K562 (cell line): ENCODE results near the gene KAT6B. TPM values are rescaled to one million over a fixed set of nuclear protein-coding genes. Genes with fewer than 3 reads are reported as not detected.

Experiments used
- ATAC-seq: fragments of 200-7000 bp; cut with Tn5 transposase; 3 replicates; pipeline ENCODE4 v1.9.1; 2020; ENCODE audit warnings: moderate library complexity
- BruUV-seq: library from RNA; stranded (reverse); fragments of 400-500 nt; replicated peaks from 2 replicates; lab custom pipeline; 2021; lab: Mats Ljungman, UMichigan
- CTCF ChIA-PET: fragments of 300-600 bp; formaldehyde crosslinking; extraction: SDS; loops from one replicate; lab custom pipeline; 2021; ENCODE audit warnings: low intra/inter-chr PET ratio; lab: Yijun Ruan, JAX
- POLR2A ChIA-PET: fragments of 300-600, 350-650 bp; sonication (Branson Sonifier 250); formaldehyde crosslinking; extraction: SDS; loops from one replicate; lab custom pipeline; 2021; ENCODE audit warnings: antibody characterized with exemption, inconsistent platforms; lab: Yijun Ruan, JAX
- DNase-seq, 4 experiments: peaks; one replicate each; pipeline versions ENCODE4 v3.0.0 to v3.0.0-alpha.2; 2011 to 2018; ENCODE audit warnings: low spot score in 3 of 4, mixed read lengths in 3 of 4; ENCODE audit errors: extremely low read depth in 1 of 4
- FAIRE-seq: peaks from 2 replicates; lab custom pipeline; 2011; peaks lifted over from hg19 to GRCh38; lab: Jason Lieb, UNC
- H2AFZ ChIP-seq: 2 replicates; pipeline ENCODE4 v1.6.0; 2011; ENCODE audit warnings: low read depth, low read length, control low read depth, inconsistent platforms
- H3K27ac ChIP-seq: fragments of 200-600 bp; 3 replicates; pipeline ENCODE4 v1.8.0; 2011; ENCODE audit warnings: low read depth, mild to moderate bottlenecking, control low read depth, inconsistent platforms, low read length, moderate library complexity, mixed read lengths; ENCODE audit errors: extremely low read depth
- H3K27me3 ChIP-seq, 2 experiments: fragments of 300-600 bp in 1 of 2; 2 replicates in 1 of 2; 3 replicates in 1 of 2; pipeline versions ENCODE4 v1.6.0 to v1.8.0; 2011; ENCODE audit warnings: inconsistent platforms in 2 of 2, low read length in 2 of 2, mild to moderate bottlenecking in 1 of 2, mixed read lengths in 1 of 2, moderate library complexity in 1 of 2; ENCODE audit not compliant: control insufficient read depth in 2 of 2, insufficient read depth in 2 of 2
- H3K36me3 ChIP-seq: fragments of 300-600 bp; 3 replicates; pipeline ENCODE4 v1.8.0; 2011; ENCODE audit warnings: mild to moderate bottlenecking, low read length, inconsistent platforms; ENCODE audit not compliant: control insufficient read depth, insufficient read depth
- H3K4me1 ChIP-seq, 2 experiments: fragments of 200-600 bp in 1 of 2; replicated peaks in 1 of 2; 2 replicates in 1 of 2; 3 replicates in 1 of 2; pipeline versions ENCODE4 v1.5.1 to v1.8.0; 2011; ENCODE audit warnings: inconsistent platforms in 2 of 2, low read length in 2 of 2, mild to moderate bottlenecking in 1 of 2, mixed read lengths in 1 of 2, moderate library complexity in 1 of 2; ENCODE audit not compliant: control insufficient read depth in 2 of 2, insufficient read depth in 2 of 2
- H3K4me2 ChIP-seq: 2 replicates; pipeline ENCODE4 v1.6.1; 2011; ENCODE audit warnings: low read length, control low read depth, inconsistent platforms, mixed read lengths; ENCODE audit not compliant: insufficient read depth
- H3K4me3 ChIP-seq: fragments of 200-600 bp; sonication (generic), shearing (Covaris generic); 2 replicates; pipeline ENCODE4 v1.5.1; 2016; ENCODE audit warnings: control low read depth, inconsistent platforms
- H3K79me2 ChIP-seq: fragments of 200-600 bp; 3 replicates; pipeline ENCODE4 v1.8.0; 2011; ENCODE audit warnings: low read length, inconsistent platforms; ENCODE audit not compliant: control insufficient read depth, insufficient read depth
- H3K9ac ChIP-seq, 2 experiments: 2 replicates each; pipeline versions ENCODE4 v1.6.0 to v1.6.1; 2011; ENCODE audit warnings: low read depth in 2 of 2, low read length in 2 of 2, control low read depth in 1 of 2, inconsistent platforms in 1 of 2, mild to moderate bottlenecking in 1 of 2, mixed read lengths in 1 of 2; ENCODE audit not compliant: insufficient read depth in 1 of 2
- H3K9me1 ChIP-seq: one replicate; pipeline ENCODE4 v1.6.0; 2011; ENCODE audit warnings: inconsistent platforms, mild to moderate bottlenecking, low read length, moderate library complexity; ENCODE audit not compliant: control insufficient read depth, insufficient read depth
- H3K9me3 ChIP-seq: replicated peaks from 2 replicates; pipeline ENCODE4 v1.5.1; 2011; ENCODE audit warnings: low read depth, low read length, inconsistent platforms; ENCODE audit not compliant: control insufficient read depth, insufficient read depth
- H4K20me1 ChIP-seq: replicated peaks from 2 replicates; pipeline ENCODE4 v1.6.1; 2011; ENCODE audit warnings: low read length, inconsistent platforms, mixed read lengths; ENCODE audit not compliant: control insufficient read depth, insufficient read depth
- GTF2E2 ChIP-seq: fragments of 200-800 bp; sonication (Bioruptor generic); IDR thresholded peaks from 2 replicates; pipeline ENCODE4 v1.6.1; 2016; ENCODE audit warnings: missing genetic modification characterization, missing compliant biosample characterization
- ZNF263 ChIP-seq: sonication (generic); formaldehyde crosslinking; IDR thresholded peaks from 2 replicates; pipeline ENCODE4 v1.8.0; 2022; ENCODE audit warnings: mild to moderate bottlenecking, missing genetic modification reagents, borderline replicate concordance
- WGBS: fragments of 100-300 bp; shearing (Covaris generic); methylation state at CpG from one replicate; pipeline ENCODE4 v1.1.6; 2016; ENCODE audit warnings: low coverage, mixed read lengths; ENCODE audit not compliant: insufficient coverage; ENCODE audit errors: missing lambda C conversion rate; 5-methylcytosine and 5-hydroxymethylcytosine counted together
- in situ Hi-C: fragments of 300-500 bp; cut with MboI; formaldehyde crosslinking; loops from 4 replicates; pipeline ENCODE4 v1.15.0; 2018; ENCODE audit warnings: inconsistent platforms, mixed read lengths
- intact Hi-C: fragments of 100-400 bp; cut with micrococcal nuclease; formaldehyde crosslinking; loops from 2 replicates; pipeline ENCODE4 v1.14.2; 2022
- polyA plus RNA-seq, 8 experiments: library from polyadenylated mRNA; depleted of rRNA in 4 of 8; stranded (reverse) in 5 of 8; unstranded in 3 of 8; fragments of >200 nt; fragmentation: Nextera tagmentation in 2 of 8; fragmentation: Illumina TruSeq in 1 of 8; extraction: Ambion mirVana in 2 of 8; extraction: Trizol in 1 of 8; gene quantifications; 2 replicates each; pipeline versions ENCODE4 v1.2.1 to v1.2.3, GENCODE V29; 2011 to 2014; ENCODE audit warnings: inconsistent platforms in 1 of 8, missing spikeins in 1 of 8
- total RNA-seq, 7 experiments: library from RNA; depleted of rRNA in 6 of 7; stranded (reverse); fragments of >200 nt in 6 of 7; fragmentation: Illumina TruSeq in 2 of 7; extraction: Trizol in 2 of 7; gene quantifications; 2 replicates each; pipeline versions ENCODE4 v1.2.1 to v1.2.3, GENCODE V29; 2011 to 2021; ENCODE audit warnings: low replicate concordance in 1 of 7
- TF ChIP-seq, protein P1 (sequence below): fragments of 450-650 bp; IDR thresholded peaks from 2 replicates; pipeline ENCODE4 v1.6.1; 2014; ENCODE audit warnings: low read depth, mild to moderate bottlenecking, moderate library complexity, borderline replicate concordance

Gene KAT6B
- total and polyA plus RNA-seq, 9 of the 15 experiments (the other 6 are each of a cell fraction or from before 2014, with no cell fraction given): 1.4 to 9.2 (median 6.8) TPM

DNA sequence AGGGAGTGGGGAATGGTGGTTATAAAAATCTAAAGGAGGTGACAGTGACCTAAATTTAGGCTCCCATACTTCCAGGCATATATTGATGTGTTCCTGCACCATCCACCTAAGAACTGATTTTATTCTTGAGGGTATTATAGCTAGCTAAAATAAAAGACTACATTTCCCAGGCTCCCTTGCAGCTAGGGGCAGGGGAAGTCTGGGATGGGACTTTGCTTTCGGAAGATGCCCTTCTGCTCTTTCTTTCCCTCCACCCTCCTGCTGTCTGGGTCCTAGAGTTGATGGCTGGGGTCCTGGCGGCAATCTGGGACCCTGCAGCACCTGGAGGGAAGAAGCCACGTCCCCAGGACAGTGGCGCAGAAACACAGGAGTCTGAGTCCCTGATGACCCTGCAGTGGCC is 231.3 kb downstream of the KAT6B start (continued):
- TF ChIP-seq, protein P1, sequence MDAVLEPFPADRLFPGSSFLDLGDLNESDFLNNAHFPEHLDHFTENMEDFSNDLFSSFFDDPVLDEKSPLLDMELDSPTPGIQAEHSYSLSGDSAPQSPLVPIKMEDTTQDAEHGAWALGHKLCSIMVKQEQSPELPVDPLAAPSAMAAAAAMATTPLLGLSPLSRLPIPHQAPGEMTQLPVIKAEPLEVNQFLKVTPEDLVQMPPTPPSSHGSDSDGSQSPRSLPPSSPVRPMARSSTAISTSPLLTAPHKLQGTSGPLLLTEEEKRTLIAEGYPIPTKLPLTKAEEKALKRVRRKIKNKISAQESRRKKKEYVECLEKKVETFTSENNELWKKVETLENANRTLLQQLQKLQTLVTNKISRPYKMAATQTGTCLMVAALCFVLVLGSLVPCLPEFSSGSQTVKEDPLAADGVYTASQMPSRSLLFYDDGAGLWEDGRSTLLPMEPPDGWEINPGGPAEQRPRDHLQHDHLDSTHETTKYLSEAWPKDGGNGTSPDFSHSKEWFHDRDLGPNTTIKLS: peak; percentile 26; the same call in 1 of the 2 replicates

DNA sequence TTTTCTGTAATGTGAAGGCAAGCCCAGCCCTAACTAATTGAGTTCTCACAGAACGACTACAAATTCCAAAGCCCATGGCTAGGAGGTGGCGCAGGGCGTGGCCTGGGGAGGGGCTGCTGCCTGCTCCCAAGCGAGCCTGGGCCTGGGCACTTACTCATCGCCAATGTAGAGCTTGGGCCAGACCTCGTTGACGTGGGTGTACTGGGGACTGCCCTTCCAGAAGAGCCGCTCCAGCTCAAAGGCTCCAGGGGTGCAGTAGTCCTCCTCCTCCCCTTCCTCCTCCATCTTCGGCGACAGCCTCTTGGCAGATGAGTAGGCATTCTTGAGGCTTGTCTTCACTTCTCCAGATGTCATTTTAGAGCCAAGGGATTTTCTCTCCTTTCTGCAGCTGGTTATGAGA is 231.8 kb downstream of the KAT6B start:
- 0 out of 4 replicates have a peak overlapping the region, but pooled peaks of 1 of the 2 experiments have one; percentile 36 for H3K9ac ChIP-seq
- FAIRE-seq: no peak
- CTCF ChIA-PET: no interaction called here

More for the DNA sequence above, 231.8 kb downstream of the KAT6B start:
- in situ Hi-C loops: no loop called here
- no peaks in the 10 kb centered on the region for H3K9me1 ChIP-seq
- H4K20me1 ChIP-seq: no peaks in the 10 kb centered on the region
- TF ChIP-seq ZNF263 (peak; percentile 88), GTF2E2 (no peak)
- no peak overlapping the region for H3K27ac ChIP-seq
- H3K36me3 ChIP-seq: no peaks in the 10 kb centered on the region
- H3K9me3 ChIP-seq: no peaks in the 10 kb centered on the region
- no TSS peak for BruUV-seq
- peak overlapping the region; percentile 23; the same call in 1 of the 2 replicates for H3K4me2 ChIP-seq
- H3K27me3 ChIP-seq: no peaks in the 10 kb centered on the region
- peak overlapping the region; percentile 87 for H2AFZ ChIP-seq
- no peaks in the 10 kb centered on the region for H3K79me2 ChIP-seq
- ATAC-seq: no peak
- no peak overlapping the region for H3K4me3 ChIP-seq
- 51% methylated on average over 10 of the region's 10 CpGs for WGBS
- DNase-seq: no peak
- peaks cover 0 to 6% of the 10 kb centered on the region in 2 experiments; a peak in 2 of 5 replicates for H3K4me1 ChIP-seq
- intact Hi-C loops: no loop called here
- POLR2A ChIA-PET: interaction anchor here (1.0 to 2.1 kb wide), 2 partner anchors 11 to 26 kb away, joined by 3 to 6 read pairs; no protein-coding TSS in a partner anchor
